Astrocyte (in vitro differentiated cells and primary cell): ENCODE measurements around the gene ZMYND8. TPM values are rescaled to one million over a fixed set of nuclear protein-coding genes. Genes with fewer than 3 reads are reported as not detected.
"Not testable (repeated sequence)": the region's sequence is repeated elsewhere in the genome, so short reads cannot be mapped to it uniquely, and the experiment has no call there.

Experiments used
- DNase-seq: peaks from one replicate; pipeline ENCODE4 v3.0.0-alpha.2; 2010; ENCODE audit warnings: low read depth
- FAIRE-seq: peaks from 2 replicates; lab custom pipeline; 2011; peaks lifted over from hg19 to GRCh38; lab: Jason Lieb, UNC
- H2AFZ ChIP-seq: 2 replicates; pipeline ENCODE4 v1.6.0; 2012; ENCODE audit warnings: low read depth, low read length, inconsistent platforms
- H3K27ac ChIP-seq: 2 replicates; pipeline ENCODE4 v1.5.1; 2011; ENCODE audit warnings: low read depth, low read length, inconsistent platforms
- H3K27me3 ChIP-seq: 2 replicates; pipeline ENCODE4 v1.6.0; 2011; ENCODE audit warnings: low read length, inconsistent platforms; ENCODE audit not compliant: insufficient read depth
- H3K36me3 ChIP-seq: 2 replicates; pipeline ENCODE4 v1.5.1; 2011; ENCODE audit warnings: low read length, inconsistent platforms; ENCODE audit not compliant: insufficient read depth
- H3K4me1 ChIP-seq: 2 replicates; pipeline ENCODE4 v1.5.1; 2011; ENCODE audit warnings: low read length, inconsistent platforms; ENCODE audit not compliant: insufficient read depth
- H3K4me2 ChIP-seq: 2 replicates; pipeline ENCODE4 v1.6.0; 2012; ENCODE audit warnings: low read length, inconsistent platforms
- H3K4me3 ChIP-seq: 2 replicates; pipeline ENCODE4 v1.5.1; 2011; ENCODE audit warnings: low read depth, mild to moderate bottlenecking, low read length, inconsistent platforms; ENCODE audit not compliant: insufficient read depth
- H3K79me2 ChIP-seq: 2 replicates; pipeline ENCODE4 v1.6.0; 2012; ENCODE audit warnings: mild to moderate bottlenecking, low read length, inconsistent platforms; ENCODE audit not compliant: insufficient read depth
- H3K9ac ChIP-seq: 2 replicates; pipeline ENCODE4 v1.6.0; 2012; ENCODE audit warnings: mild to moderate bottlenecking, low read length, inconsistent platforms
- H3K9me3 ChIP-seq: 2 replicates; pipeline ENCODE4 v1.5.1; 2012; ENCODE audit warnings: low read depth, mild to moderate bottlenecking, low read length, inconsistent platforms; ENCODE audit not compliant: insufficient read depth
- H4K20me1 ChIP-seq: 2 replicates; pipeline ENCODE4 v1.6.0; 2012; ENCODE audit warnings: low read length, inconsistent platforms; ENCODE audit not compliant: insufficient read depth
- H3K27ac Mint-ChIP-seq: one replicate; pipeline ENCODE4 v1.8.0; 2021; ENCODE audit warnings: mild to moderate bottlenecking, mixed read lengths; ENCODE audit not compliant: unreplicated experiment
- H3K27me3 Mint-ChIP-seq: one replicate; pipeline ENCODE4 v1.8.0; 2021; ENCODE audit warnings: low read depth, mixed read lengths; ENCODE audit not compliant: unreplicated experiment
- H3K36me3 Mint-ChIP-seq: one replicate; pipeline ENCODE4 v1.8.0; 2021; ENCODE audit warnings: low read depth, mixed read lengths; ENCODE audit not compliant: unreplicated experiment
- H3K4me1 Mint-ChIP-seq: one replicate; pipeline ENCODE4 v1.8.0; 2021; ENCODE audit warnings: low read depth, mixed read lengths; ENCODE audit not compliant: unreplicated experiment
- H3K4me3 Mint-ChIP-seq: one replicate; pipeline ENCODE4 v1.8.0; 2021; ENCODE audit warnings: mild to moderate bottlenecking, moderate library complexity, mixed read lengths; ENCODE audit not compliant: unreplicated experiment
- H3K9me3 Mint-ChIP-seq: one replicate; pipeline ENCODE4 v1.8.0; 2021; ENCODE audit warnings: mild to moderate bottlenecking, mixed read lengths; ENCODE audit not compliant: unreplicated experiment
- CTCF ChIP-seq: IDR thresholded peaks from 2 replicates; pipeline ENCODE4 v1.5.1; 2011; ENCODE audit warnings: low read depth, mild to moderate bottlenecking, inconsistent platforms, low read length, moderate library complexity; ENCODE audit not compliant: insufficient read depth
- EZH2 ChIP-seq: IDR thresholded peaks from 2 replicates; pipeline ENCODE4 v1.6.1; 2012; ENCODE audit warnings: mild to moderate bottlenecking, low read length, inconsistent platforms; ENCODE audit not compliant: insufficient read depth
- total RNA-seq: library from RNA; stranded (reverse); gene quantifications from 2 replicates; pipeline ENCODE4 v1.2.1, GENCODE V29; 2021

Gene ZMYND8
- total RNA-seq, 1 donor from 2014 or later = 45.8 TPM

- Mint-ChIP-seq H3K36me3 (no peaks in the 10 kb centered on the region), H3K27me3 (no peaks in the 10 kb centered on the region), H3K9me3 (peaks cover 5% of the 10 kb centered on the region), H3K4me1 (no peaks in the 10 kb centered on the region), H3K27ac (no peak overlapping the region), H3K4me3 (no peak overlapping the region)
- no peak overlapping the region for H3K4me2 ChIP-seq
- no peaks in the 10 kb centered on the region for H3K79me2 ChIP-seq
- peak overlapping the region; percentile 66 for H3K27ac ChIP-seq
- no peaks in the 10 kb centered on the region for H3K27me3 ChIP-seq
- no peak overlapping the region for H3K9ac ChIP-seq
- peaks cover 15% of the 10 kb centered on the region for H3K4me1 ChIP-seq
- no peak overlapping the region for H2AFZ ChIP-seq
- DNase-seq (peak; percentile 67), FAIRE-seq (no peak)
- TF ChIP-seq CTCF = no peak
- TF ChIP-seq EZH2 = no peak
- H3K4me3 ChIP-seq = no peak overlapping the region
- no peaks in the 10 kb centered on the region for H3K36me3 ChIP-seq
- H4K20me1 ChIP-seq = no peaks in the 10 kb centered on the region
- H3K9me3 ChIP-seq = no peaks in the 10 kb centered on the region
Measured at GRCh38 chr20:47389867-47390347, 33.4 kb upstream of the ZMYND8 start.

DNA sequence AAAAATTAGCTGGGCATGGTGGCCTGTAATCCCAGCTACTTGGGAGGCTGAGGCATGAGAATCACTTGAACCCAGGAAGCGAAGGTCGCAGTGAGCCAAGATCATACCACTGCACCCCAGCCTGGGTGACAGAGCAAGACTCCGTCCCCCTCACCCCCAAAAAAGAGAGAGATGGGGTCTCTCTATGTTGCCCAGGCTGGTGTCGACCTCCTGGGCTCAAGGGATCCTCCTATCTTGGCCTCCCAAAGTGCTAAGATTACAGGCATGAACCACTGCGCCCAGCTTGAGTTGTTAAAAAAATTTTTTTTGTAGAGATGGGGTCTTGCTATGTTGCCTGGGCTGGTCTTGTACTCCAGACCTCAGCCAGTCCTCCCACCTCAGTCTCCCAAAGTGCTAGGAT lies 29.5 kb upstream of the ZMYND8 start:
- DNase-seq, H3K4me1 Mint-ChIP-seq: not testable (repeated sequence)

DNA sequence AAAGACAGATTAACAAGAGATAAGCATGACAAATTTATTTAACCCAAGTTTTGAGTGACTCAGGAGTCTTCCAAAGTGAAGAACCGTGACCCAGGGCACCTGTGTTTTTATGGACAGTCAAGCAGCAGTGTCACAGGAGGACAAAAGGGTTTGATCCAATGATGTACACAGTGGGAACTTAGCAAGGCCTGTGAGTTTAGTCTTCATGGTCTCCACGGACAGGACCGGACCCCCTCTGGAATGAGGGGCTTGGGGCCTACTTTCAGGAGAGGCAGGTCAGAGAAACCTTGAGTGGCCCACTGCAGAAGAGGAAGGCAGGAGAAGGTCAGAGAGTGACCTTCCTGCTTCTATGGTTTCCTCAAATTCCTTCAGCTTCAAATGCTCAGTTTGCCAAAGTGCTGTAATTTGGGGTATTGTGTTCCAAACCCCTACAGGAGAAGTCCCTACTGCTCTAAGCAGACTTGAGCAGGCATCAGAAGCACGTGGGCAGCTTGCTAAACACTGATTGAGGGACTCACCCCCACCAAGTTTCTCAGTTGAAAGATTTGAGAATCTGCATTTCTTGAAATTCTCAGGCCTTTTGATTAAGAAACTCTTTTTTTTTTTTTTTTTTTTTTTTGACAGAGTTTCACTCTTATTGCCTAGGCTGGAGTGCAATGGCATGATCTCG lies 26.4 kb upstream of the ZMYND8 start:
- H3K27ac Mint-ChIP-seq = peak overlapping the region; percentile 47
- no peaks in the 10 kb centered on the region for H3K36me3 ChIP-seq
- H3K27me3 Mint-ChIP-seq = no peaks in the 10 kb centered on the region
- H4K20me1 ChIP-seq = no peaks in the 10 kb centered on the region
- H3K9me3 ChIP-seq = no peaks in the 10 kb centered on the region
- no peak overlapping the region for H3K4me2 ChIP-seq
- H3K79me2 ChIP-seq = no peaks in the 10 kb centered on the region
- no peak overlapping the region for H3K4me3 Mint-ChIP-seq
- H3K4me3 ChIP-seq = no peak overlapping the region
- H3K27me3 ChIP-seq = no peaks in the 10 kb centered on the region
- peaks cover 20% of the 10 kb centered on the region for H3K4me1 ChIP-seq
- no peak for DNase-seq
- peak overlapping the region; percentile 19 for H2AFZ ChIP-seq
- peaks cover 22% of the 10 kb centered on the region for H3K4me1 Mint-ChIP-seq
- peak overlapping the region; percentile 27 for H3K27ac ChIP-seq
- H3K9ac ChIP-seq = peak overlapping the region; percentile 16
- TF ChIP-seq CTCF = no peak
- TF ChIP-seq EZH2 = no peak
- no peaks in the 10 kb centered on the region for H3K36me3 Mint-ChIP-seq
- peaks cover 4% of the 10 kb centered on the region for H3K9me3 Mint-ChIP-seq
- no peak for FAIRE-seq

More for the DNA sequence above, 29.5 kb upstream of the ZMYND8 start:
- H3K27me3 Mint-ChIP-seq, H3K9ac ChIP-seq, H3K27ac ChIP-seq, H3K9me3 ChIP-seq, H3K27me3 ChIP-seq, H4K20me1 ChIP-seq, H3K36me3 Mint-ChIP-seq, H3K4me2 ChIP-seq, H3K9me3 Mint-ChIP-seq, H3K79me2 ChIP-seq, H2AFZ ChIP-seq, H3K4me3 ChIP-seq, H3K27ac Mint-ChIP-seq, H3K4me3 Mint-ChIP-seq, H3K36me3 ChIP-seq, FAIRE-seq: not testable (repeated sequence)
- H3K4me1 ChIP-seq = peaks cover 15% of the 10 kb centered on the region
